ENCODE measurements around the gene AFG3L2. TPM values are rescaled to one million over a fixed set of nuclear protein-coding genes. Genes with fewer than 3 reads are reported as not detected.

The AFG3L2 gene
- total RNA-seq, 1 donor from 2014 or later: 51.7 TPM

- Mint-ChIP-seq H3K36me3 (peaks cover 5% of the 10 kb centered on the region), H3K27me3 (ENCODE audit: insufficient read depth, low read depth) (peaks cover 12% of the 10 kb centered on the region), H3K9me3 (no peaks in the 10 kb centered on the region), H3K27ac (no peak overlapping the region), H3K4me1 (peaks cover 18% of the 10 kb centered on the region), H3K4me3 (no peak overlapping the region)
- TF ChIP-seq CTCF (IDR thresholded peaks at IDR 0.05) (peak; percentile 16), EZH2 (IDR thresholded peaks at IDR 0.05) (no peak)
- H3F3A ChIP-seq (ENCODE audit: low read depth): peaks cover 28% of the 10 kb centered on the region
- no peak overlapping the region for H3K4me3 ChIP-seq
- peaks cover 3% of the 10 kb centered on the region for H3K36me3 ChIP-seq
- peaks cover 18% of the 10 kb centered on the region for H3K4me1 ChIP-seq
- no peak overlapping the region for H3K4me2 ChIP-seq
- H2AFZ ChIP-seq (replicated peaks): no peak overlapping the region
- no peaks in the 10 kb centered on the region for H3K9me3 ChIP-seq (ENCODE audit: low read depth)
- peaks cover 4% of the 10 kb centered on the region for H4K20me1 ChIP-seq (ENCODE audit: low read depth)
- no peaks in the 10 kb centered on the region for H3K27me3 ChIP-seq
- DNase-seq (ENCODE audit: low spot score): peak; percentile 38
- H3K27ac ChIP-seq: no peak overlapping the region
- no peak overlapping the region for H3K9ac ChIP-seq
- no peaks in the 10 kb centered on the region for H3K79me2 ChIP-seq (ENCODE audit: low read depth)
These were observed 45.9 kb upstream of the AFG3L2 start for GRCh38 chr18:12422936-12423335.

- H3K4me1 ChIP-seq: peaks cover 30% of the 10 kb centered on the region
- TF ChIP-seq EZH2phosphoT487 (IDR thresholded peaks at IDR 0.05) (no peak), EZH2 (IDR thresholded peaks at IDR 0.05) (no peak), CTCF (IDR thresholded peaks at IDR 0.05) (no peak)
- no peaks in the 10 kb centered on the region for H3K79me2 ChIP-seq (ENCODE audit: low read depth)
- H4K20me1 ChIP-seq (ENCODE audit: low read depth): peaks cover 5% of the 10 kb centered on the region
- Mint-ChIP-seq H3K27me3 (ENCODE audit: insufficient read depth, low read depth) (peaks cover 14% of the 10 kb centered on the region), H3K4me3 (peak overlapping the region; percentile 85), H3K9me3 (no peaks in the 10 kb centered on the region), H3K4me1 (peaks cover 28% of the 10 kb centered on the region), H3K27ac (no peak overlapping the region), H3K36me3 (peaks cover 2% of the 10 kb centered on the region)
- H3K36me3 ChIP-seq: no peaks in the 10 kb centered on the region
- peak overlapping the region; percentile 58 for H3K4me3 ChIP-seq
- no peaks in the 10 kb centered on the region for H3K9me3 ChIP-seq (ENCODE audit: low read depth)
- H3K9ac ChIP-seq: no peak overlapping the region
- DNase-seq (ENCODE audit: low spot score): peak; percentile 28
- no peak overlapping the region for H2AFZ ChIP-seq (replicated peaks)
- no peaks in the 10 kb centered on the region for H3K27me3 ChIP-seq
- no peak overlapping the region for H3K27ac ChIP-seq
- no peak overlapping the region for H3K4me2 ChIP-seq
- H3F3A ChIP-seq (ENCODE audit: low read depth): peaks cover 37% of the 10 kb centered on the region
These were observed 44.7 kb upstream of the AFG3L2 start for GRCh38 chr18:12421732-12422131.

GRCh38 chr18:12420821-12421421 is 43.9 kb upstream of the AFG3L2 start:
- no peaks in the 10 kb centered on the region for H3K36me3 ChIP-seq
- H3K27me3 Mint-ChIP-seq (ENCODE audit: insufficient read depth, low read depth): peaks cover 14% of the 10 kb centered on the region
- H3K4me3 Mint-ChIP-seq: peak overlapping the region; percentile 85
- peak overlapping the region; percentile 80 for H3K4me2 ChIP-seq
- peaks cover 2% of the 10 kb centered on the region for H3K36me3 Mint-ChIP-seq
- peaks cover 37% of the 10 kb centered on the region for H3F3A ChIP-seq (ENCODE audit: low read depth)
- no peaks in the 10 kb centered on the region for H3K9me3 Mint-ChIP-seq
- no peak overlapping the region for H3K9ac ChIP-seq
- peak overlapping the region; percentile 60 for H3K27ac Mint-ChIP-seq
- H3K27ac ChIP-seq: peak overlapping the region; percentile 57
- peak overlapping the region; percentile 58 for H3K4me3 ChIP-seq
- H3K27me3 ChIP-seq: no peaks in the 10 kb centered on the region
- H3K9me3 ChIP-seq (ENCODE audit: low read depth): no peaks in the 10 kb centered on the region
- no peaks in the 10 kb centered on the region for H3K79me2 ChIP-seq (ENCODE audit: low read depth)
- peak overlapping the region; percentile 86 for H2AFZ ChIP-seq (replicated peaks)
- TF ChIP-seq EZH2phosphoT487 (IDR thresholded peaks at IDR 0.05): no peak
- no peak for TF ChIP-seq CTCF (IDR thresholded peaks at IDR 0.05)
- TF ChIP-seq EZH2 (IDR thresholded peaks at IDR 0.05): no peak
- peak; percentile 90 for DNase-seq (ENCODE audit: low spot score)
- H3K4me1 Mint-ChIP-seq: peaks cover 33% of the 10 kb centered on the region
- H3K4me1 ChIP-seq: peaks cover 30% of the 10 kb centered on the region
- H4K20me1 ChIP-seq (ENCODE audit: low read depth): peaks cover 5% of the 10 kb centered on the region

All from neural progenitor cell (in vitro differentiated cells).